ENCODE measurements around the gene TSGA10.
"Not testable (repeated sequence)": the region's sequence is repeated elsewhere in the genome, so short reads cannot be mapped to it uniquely, and the experiment has no call there.

Gene TSGA10, protein sequence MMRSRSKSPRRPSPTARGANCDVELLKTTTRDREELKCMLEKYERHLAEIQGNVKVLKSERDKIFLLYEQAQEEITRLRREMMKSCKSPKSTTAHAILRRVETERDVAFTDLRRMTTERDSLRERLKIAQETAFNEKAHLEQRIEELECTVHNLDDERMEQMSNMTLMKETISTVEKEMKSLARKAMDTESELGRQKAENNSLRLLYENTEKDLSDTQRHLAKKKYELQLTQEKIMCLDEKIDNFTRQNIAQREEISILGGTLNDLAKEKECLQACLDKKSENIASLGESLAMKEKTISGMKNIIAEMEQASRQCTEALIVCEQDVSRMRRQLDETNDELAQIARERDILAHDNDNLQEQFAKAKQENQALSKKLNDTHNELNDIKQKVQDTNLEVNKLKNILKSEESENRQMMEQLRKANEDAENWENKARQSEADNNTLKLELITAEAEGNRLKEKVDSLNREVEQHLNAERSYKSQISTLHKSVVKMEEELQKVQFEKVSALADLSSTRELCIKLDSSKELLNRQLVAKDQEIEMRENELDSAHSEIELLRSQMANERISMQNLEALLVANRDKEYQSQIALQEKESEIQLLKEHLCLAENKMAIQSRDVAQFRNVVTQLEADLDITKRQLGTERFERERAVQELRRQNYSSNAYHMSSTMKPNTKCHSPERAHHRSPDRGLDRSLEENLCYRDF

DNA sequence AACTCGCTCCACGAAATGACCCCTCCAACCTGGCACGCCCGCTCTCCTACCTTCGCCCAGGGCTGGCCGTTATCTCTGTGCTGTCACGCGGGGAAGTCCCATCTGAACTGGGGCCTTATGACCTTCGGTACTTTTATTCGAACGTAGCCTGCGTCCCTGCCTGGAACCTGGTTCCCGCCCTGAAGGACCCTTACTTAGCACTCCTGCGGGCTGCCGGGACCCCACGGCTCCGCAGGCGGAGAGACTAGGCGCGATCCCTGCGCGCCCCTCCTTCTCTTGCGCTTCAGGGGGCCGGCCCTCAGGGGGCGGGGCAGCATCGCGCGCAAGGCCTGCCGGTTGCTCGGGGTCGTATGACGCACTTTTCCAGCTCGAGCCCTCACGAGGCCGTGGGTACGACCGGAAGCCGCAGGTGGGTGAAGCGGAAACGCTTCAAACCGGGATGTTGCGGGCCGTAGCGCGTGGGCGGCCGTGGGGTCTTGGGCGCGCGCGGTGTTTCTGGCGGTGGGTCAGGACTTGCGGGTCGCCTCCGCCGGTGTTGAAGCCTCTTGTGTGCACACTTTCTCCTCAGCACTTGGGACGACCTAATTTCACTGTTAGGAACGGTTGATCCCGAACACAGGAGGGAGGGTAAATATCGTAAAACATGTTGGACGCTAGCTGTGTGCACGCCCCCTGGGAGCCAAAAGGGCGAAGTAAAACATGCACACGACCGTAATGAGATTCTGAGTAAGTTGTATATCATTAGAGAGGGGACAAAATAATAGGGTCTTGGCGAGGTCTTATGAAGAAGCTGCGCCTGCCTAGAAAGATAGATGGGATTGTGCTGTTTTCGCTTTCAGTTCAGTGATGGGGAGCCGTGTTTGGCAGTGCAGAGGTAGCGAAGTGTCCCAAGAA lies at the start of gene TSGA10, which contains the start of gene LIPT1:
Gene TSGA10, minus strand, starts transcription at position 300 of the 894 bp plus-strand sequence. CDS start 45,503 bp downstream, outside the sequence.
Gene LIPT1, plus strand, starts transcription at position 325 of the 894 bp plus-strand sequence. CDS start 6,991 bp downstream, outside the sequence.
- peak; percentile 86 to 87 for DNase-seq (ENCODE audit: low read depth in 2 of 2)

DNA sequence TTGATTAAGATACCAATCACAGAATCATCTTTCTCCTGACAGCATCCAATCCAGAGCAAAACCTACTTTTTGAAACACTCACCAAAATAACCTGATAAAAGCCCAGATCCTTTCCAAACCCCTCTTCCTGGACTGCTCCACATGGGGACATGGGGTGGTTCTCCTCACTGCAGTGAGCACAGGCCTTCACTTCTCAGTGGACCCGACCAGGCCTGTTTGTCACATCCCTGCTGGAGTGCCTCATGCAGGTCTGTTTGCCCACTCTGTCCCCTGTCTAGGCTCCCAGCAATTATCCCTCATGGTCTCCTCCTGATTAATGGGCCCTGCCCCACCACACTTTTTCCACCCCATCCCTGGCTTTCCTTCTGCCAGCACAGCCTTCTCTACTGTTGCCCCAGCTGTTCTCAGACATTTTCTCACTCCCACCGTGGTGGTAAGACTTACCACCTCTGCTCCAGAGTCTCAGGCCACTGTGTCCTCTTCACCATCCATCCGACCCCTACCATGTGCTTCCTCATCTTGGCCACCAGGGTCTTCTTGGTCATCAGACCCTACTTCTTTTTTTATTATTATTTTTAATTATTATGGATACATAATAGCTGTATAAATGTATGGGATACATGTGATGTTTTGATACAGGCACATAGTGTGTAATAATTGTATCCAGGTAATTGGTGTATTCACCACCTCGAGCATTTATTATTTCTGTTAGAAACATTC lies 47.4 kb upstream of the TSGA10 start:
- no peak for DNase-seq (ENCODE audit: low read depth in 2 of 2)

DNA sequence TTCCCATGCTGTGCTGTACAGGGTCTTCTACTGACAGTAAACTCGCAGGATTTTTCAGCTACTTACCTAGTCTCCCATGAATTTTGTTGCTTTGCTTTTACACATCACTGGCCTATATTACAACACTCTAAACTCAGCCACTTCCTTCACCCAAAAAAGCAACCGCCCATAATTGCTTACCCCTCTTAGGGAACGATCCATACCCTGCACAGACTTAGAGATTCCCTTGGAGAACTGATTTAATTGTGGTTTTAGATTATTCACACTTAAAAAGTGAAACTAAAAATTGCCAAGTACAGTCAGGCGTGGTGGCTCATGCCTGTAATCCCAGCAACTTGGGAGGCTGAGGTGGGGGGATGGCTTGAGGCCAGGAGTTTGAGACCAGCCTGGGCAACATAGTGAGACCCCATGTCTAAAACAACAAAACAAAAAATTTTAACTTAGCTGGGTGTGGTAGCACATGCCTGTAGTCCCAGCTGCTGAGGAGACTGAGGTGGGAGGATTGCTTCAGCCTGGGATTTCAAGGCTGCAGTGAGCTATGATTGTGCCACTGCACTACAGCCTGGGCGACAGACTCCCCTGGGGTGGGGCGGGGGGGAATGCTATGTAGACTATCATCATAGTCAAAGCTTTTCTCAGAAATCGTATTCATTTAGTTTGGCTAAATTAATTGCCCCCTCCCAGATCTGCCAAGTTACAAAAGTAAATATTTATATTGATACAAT lies 45.5 kb upstream of the TSGA10 start:
- DNase-seq (ENCODE audit: low read depth in 2 of 2): no peak

DNA sequence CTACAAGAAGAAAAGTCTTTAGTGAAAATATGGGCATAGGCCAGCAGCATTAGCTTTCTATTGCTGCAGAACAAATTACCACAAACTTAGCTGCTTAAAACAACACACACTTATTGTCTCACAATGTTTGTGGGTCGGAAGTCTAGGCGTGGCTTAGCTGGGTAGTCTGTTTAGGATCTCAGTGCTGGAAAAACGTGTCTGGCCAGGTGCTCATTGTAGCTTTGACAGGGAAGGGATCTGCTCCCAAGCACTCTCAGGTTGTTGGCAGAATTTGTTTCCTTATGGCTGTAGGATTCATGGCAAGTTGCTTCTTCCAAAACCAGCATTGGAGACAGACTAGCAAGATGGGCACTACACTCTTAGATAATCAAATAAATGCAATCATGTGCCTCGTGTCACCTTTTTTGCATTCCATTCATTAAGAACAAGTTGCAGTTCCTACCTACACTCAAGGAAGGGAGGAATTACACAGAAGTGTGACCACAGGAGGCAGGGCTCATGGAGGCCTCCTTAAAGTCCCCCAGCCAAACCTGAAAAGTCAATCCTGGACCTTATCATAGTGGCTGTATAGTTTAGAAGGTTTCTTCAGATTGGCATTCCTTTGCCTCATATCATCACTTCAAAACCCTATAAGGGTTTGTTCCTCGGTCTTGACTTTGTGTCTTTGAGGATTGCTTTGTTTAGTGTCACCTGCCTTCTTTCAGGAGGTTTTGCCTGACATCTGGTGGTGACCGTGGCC lies 43.5 kb upstream of the TSGA10 start:
- DNase-seq (ENCODE audit: low read depth in 2 of 2): no peak

DNA sequence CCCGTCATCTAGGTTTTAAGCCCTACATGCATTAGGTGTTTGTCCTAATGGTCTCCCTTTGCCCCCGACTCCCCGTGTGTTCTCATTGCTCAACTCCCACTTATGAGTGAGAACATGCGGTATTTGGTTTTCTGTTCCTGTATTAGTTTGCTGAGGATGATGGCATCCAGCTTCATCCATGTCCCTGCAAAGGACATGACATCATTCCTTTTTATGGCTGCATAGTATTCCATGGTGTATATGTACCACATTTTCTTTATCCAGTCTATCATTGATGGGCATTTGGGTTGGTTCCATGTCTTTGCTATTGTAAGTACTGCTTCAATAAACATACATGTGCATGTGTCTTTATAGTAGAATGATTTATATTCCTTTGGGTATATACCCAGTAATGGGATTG lies 37.6 kb upstream of the TSGA10 start:
- not testable (repeated sequence) for DNase-seq (ENCODE audit: low read depth in 2 of 2)

DNA sequence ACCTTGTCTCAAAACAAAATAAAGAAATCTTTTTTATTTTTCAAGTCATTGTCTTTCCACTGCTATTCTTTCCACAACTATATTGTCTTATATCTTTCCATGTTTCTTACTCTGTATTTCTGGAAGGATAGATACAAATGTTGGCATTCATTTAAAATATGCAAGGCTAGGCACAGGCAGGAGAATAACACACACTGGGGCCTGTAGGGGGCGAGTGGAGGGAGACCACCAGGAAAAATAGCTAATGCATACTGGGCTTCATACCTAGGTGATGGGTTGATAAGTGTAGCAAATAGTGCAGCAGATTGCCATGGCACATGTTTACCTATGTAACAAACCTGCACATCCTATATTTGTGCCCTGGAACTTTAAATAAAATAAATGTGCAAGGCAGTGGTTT lies 35.8 kb upstream of the TSGA10 start:
- no peak for DNase-seq (ENCODE audit: low read depth in 2 of 2)

DNA sequence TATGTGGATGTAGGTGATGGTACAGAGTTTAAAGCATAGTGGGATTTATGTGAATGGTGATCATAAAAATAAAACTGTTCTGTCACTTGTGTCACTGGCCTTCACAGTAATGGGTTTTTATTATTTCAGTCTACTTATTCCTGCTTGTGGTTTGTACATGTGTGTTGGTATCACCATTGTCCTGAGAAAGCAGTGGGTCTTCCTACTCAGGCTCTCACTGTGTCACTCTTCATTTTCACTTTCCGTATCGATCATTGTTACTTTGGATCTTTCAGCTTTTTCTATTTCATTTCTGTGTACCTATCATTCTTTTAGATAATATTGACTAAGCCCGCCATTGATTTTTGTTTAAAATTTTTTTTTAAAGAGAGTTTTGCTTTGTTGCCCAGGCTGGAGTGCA lies 33.6 kb upstream of the TSGA10 start:
- DNase-seq (ENCODE audit: low read depth in 2 of 2): no peak

DNA sequence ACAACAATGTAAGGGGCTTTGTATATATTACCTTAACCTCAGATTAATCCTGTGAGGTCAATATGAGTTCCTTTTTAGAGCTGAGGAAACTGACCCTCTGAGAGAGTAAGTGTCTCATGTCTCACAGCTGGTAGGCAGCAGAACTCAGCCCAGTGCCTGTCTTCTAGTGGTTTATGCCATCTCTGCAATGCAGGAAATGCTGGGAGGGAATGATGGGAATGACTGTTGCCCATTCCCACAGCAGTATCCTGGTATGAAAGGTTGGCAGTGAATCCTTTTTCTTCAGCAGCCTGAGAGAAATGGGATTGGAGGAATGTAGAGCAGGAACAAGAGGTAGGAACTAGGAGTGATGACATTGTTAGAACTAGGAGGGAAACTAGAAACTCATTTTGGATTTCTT lies 32.3 kb upstream of the TSGA10 start:
- DNase-seq (ENCODE audit: low read depth in 2 of 2): no peak

DNA sequence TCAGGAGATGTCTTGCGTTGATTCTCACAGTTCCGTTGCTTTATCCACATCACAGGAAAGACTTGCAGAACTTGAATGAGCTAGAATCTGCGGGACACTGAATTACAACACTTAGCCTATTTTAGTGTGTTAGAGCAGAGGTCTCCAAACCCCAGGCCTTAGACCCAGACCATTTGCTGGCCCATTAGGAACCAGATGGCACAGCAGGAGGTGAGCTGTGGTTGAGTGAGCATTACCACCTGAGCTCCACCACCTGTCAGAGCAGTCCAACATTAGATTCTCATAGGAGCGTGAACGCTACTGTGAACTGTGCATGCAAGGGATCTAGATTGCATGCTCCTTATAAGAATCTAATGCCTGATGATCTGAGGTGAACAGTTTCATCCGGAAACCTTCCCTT lies 30.1 kb upstream of the TSGA10 start:
- no peak for DNase-seq (ENCODE audit: low read depth in 2 of 2)

DNA sequence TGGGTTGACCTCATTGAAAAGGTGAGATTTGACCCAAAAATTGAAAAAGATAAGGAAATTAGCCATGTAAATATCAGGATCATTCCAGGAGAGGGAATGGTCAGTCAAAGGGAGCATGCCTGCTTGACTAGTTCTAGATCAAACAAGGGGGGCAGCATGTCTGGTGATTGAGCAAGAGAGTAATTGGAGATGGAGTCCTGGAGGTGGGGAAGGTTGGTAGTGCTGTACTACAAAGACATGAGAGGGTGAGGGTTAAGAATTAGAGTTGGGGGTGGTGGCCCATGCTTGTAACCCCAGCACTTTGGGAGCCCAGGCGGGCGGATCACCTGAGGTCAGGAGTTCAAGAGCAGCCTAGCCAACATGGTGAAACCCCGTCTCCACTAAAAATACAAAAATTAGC lies 28.3 kb upstream of the TSGA10 start:
- no peak for DNase-seq (ENCODE audit: low read depth in 2 of 2)

DNA sequence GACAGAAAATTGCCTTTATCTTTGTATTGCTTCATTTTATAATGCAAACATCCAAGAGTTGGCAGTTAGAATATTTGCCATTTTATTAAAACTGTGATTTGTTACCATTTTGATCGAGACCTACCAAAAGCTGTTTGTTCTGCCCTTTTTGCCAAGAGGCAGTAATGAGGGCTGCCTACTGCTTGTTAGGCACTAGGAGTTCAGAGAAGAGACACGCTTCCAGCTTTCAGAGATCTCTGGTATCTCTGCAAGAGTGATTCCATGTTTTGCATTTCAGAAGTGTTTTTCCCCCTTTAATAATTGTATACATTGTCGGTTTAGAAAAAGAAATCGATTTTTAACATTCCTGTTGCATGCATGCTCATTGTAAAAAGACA lies 26.9 kb upstream of the TSGA10 start:
- no peak for DNase-seq (ENCODE audit: low read depth in 2 of 2)

DNA sequence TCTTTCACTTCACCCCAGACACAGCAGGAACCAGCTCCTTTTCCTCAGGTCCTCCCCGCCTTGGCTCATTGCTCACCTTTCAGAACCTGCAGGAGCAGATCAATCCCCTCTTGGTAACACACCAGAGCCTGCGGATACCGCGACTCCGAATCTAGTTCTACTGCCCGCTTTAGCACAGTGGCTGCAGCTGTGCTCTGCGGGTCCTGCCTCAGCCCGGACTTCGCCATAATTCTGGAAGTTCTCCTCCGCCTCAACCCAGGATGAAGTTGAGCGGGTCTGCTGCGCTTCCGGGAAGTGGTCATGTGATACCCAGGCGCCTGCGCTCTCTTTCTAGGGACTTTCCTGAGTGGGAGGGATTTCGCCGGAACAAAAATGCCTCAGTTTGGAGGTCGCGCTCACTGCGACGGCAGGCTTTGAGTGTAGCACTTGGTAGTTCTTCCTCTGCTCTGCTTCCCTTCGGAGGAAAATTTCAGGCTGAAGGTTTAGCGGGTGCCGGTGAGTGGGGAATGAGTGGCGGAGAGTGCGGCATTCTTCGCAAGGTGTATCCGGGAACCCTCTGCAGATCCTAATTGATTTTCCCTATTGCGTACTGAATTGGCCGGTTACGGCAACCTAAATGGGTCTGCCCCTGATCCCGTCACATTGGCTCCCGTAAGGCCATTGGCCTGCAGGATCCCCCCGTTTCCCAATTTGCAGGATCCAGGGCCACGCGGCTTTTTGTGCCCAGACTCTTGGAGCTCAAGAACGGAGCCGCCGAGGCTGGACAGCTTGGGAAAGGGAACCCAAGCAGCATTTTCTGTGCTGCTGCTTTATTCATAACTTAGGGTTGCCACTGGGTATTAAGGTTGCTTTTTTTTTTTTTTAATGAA lies 26.2 kb upstream of the TSGA10 start, which contains the start of the genes MITD1 and MRPL30:
Gene MITD1, minus strand, starts transcription at position 304 of the 869 bp plus-strand sequence. Its CDS starts 77 bp downstream, at position 227.
Gene MRPL30, plus strand, starts transcription at position 430 of the 869 bp plus-strand sequence. CDS start 5,020 bp downstream, outside the sequence.
- peak; percentile 73 to 78 for DNase-seq (ENCODE audit: low read depth in 2 of 2)

DNA sequence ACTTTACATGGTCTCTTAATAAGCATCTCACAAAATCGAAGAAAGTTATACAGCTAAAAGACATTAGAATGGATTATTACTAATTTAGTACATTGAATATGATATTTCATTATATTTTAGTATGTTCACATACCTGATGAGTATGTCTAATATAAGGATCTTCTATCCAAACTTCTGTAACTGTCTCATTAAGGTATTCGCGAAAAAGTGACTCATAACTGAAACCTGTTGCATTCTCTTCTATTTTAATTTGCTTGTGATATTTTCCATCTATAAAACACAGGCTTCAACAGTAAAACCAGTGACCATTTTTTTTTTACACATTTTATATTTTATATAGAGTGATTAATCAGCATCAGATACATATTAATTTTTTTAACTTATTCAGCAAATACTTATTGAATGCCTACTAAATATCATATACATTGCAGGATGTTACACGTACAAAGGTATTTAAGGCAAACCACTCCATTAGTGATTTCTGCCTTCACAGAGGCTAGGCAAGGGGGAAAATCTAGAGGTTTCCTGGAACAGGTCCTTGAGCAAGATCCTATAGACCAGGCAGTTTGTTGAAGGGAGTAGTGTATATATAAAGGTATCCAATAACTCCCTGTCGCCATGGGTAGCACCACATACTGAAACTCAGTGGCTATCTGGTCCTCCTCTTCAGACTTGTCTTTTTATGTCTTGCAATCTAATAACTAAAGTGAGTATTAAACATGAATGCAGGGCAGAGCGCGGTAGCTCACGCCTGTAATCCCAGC lies 16.8 kb upstream of the TSGA10 start:
- DNase-seq (ENCODE audit: low read depth in 2 of 2): no peak

DNA sequence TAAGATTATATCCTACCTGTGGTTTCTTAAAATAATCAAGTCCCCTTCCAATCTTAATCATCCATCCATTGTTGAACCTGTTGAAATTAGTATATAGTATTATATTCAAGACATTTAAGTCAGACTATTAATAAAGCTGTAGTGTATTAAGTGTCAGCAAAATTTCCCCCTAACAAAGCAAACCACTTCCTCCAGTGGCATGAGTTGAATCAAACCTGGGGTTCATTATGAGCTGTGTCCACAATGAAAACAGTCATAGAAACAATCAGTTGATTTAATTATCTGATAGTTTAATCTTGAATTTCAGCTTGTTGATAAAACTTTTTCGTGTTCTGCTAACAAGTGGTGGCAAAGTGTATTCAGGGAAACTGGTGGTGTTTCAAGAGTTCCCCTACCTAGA lies 14.8 kb upstream of the TSGA10 start:
- no peak for DNase-seq (ENCODE audit: low read depth in 2 of 2)

DNA sequence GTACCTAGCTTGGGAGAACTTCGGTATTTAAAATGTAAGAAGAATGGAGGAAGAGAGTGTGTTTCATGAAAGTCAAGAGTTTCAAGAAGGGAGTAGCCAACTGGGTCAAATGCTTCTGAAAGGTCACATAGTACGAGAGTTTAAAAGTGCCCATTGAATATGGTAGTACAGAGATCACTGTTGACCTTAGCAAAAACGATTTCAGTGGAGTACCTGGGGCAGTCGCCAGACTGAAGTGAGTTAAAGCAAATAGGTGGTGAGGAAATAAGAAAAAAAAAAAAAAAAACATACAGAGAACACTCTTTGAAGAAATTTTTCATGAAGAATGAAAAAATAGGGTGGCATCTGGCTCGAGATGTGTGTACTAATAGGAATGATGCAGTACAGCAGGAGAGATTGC lies 11.5 kb upstream of the TSGA10 start:
- DNase-seq (ENCODE audit: low read depth in 2 of 2): no peak

DNA sequence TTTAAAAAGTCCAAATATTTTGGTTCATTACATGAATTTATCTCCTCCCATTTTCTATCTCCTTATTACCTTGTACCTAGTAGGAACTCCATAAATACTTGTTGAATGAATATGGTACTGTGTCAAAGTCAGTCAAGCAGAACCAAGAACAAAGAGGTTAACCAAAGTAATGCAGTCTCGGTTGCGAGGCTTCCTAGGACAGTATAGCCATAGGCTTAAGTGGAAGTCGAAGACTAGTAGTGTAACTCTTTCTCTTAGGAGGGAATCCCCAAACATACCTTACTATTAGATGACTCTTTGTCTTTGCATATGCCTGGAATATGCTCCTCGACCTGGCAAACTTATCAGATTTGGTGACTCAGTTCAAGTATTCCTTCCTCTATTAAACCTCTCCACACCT lies 4.9 kb upstream of the TSGA10 start:
- DNase-seq (ENCODE audit: low read depth in 2 of 2): no peak

DNA sequence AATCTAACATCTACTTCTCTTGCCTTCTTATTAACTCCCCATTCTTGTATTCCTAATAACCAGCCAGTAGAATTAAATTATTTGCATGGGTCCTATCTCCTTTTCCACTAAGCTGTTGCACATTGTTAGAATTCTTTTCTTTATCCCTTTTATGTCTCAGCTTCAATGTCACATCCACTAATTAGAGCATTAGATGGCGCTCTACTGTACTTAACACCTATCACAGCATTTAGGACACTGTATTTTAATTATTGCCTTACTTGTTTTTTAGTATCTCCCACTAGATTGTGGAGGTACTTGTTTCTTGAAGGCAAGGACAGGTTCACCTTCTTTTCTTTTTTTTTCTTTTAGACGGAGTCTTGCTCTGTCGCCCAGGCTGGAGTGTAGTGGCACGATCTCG lies 3.9 kb upstream of the TSGA10 start:
- DNase-seq (ENCODE audit: low read depth in 2 of 2): no peak

DNA sequence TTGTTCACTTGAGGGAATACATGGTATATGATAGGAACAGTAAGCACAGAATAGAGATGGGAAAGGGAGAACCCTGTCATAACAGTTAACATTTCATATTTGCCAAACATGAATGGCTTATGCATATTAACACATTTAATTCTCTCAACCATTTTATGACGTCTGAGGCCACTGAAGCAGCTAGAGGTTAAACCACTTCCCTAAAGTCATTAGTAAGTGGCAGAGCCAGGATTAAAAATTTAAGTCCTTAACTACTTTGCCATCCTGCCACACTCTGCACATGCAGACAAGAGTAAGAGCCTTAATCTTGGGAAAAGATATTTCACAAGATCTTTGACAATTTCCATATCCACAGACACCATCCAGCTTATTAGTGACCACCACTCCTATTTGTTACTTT lies 2.1 kb upstream of the TSGA10 start:
- no peak for DNase-seq (ENCODE audit: low read depth in 2 of 2)
